Uterus (tissue), 2 donors: ENCODE data around the gene CHID1.

Source experiments
- CTCF ChIP-seq, 4 experiments: fragments of 200-600 bp in 2 of 4; fragments of 450-650 bp in 2 of 4; sonication (generic) in 2 of 4; IDR thresholded peaks; one replicate each; pipeline ENCODE4 v1.5.1; 2016 to 2019; ENCODE audit warnings: antibody characterized with exemption in 4 of 4, mild to moderate bottlenecking in 2 of 4, moderate library complexity in 1 of 4
- POLR2A ChIP-seq, 2 donors: fragments of 450-650 bp; IDR thresholded peaks; one replicate each; pipeline ENCODE4 v1.6.1; 2016; ENCODE audit warnings: antibody characterized with exemption in 2 of 2, mild to moderate bottlenecking in 1 of 2, moderate library complexity in 1 of 2

- TF ChIP-seq CTCF (IDR thresholded peaks at IDR 0.05) (no peak), POLR2A (IDR thresholded peaks at IDR 0.05) (no peak)
Observed at GRCh38 chr11:898143-898511, 12.5 kb downstream of the CHID1 start.
